GM12891 (cell line): Measurements from ENCODE around the gene HAUS7.

Experiments used
- POLR2A ChIP-seq: IDR thresholded peaks from 2 replicates; pipeline ENCODE4 v1.6.1; 2011; ENCODE audit warnings: low read depth, low read length, control low read depth
- POLR2AphosphoS5 ChIP-seq: IDR thresholded peaks from 2 replicates; pipeline ENCODE4 v1.6.1; 2011; ENCODE audit warnings: low read depth, low read length, control low read depth
- POU2F2 ChIP-seq: IDR thresholded peaks from 2 replicates; pipeline ENCODE4 v1.6.1; 2011; ENCODE audit warnings: low read depth, mild to moderate bottlenecking, control low read depth, low read length, moderate library complexity
- SPI1 ChIP-seq: IDR thresholded peaks from 2 replicates; pipeline ENCODE4 v1.6.1; 2011; ENCODE audit warnings: low read depth, low read length, control low read depth

- TF ChIP-seq POLR2A (no peak), POLR2AphosphoS5 (no peak), POU2F2 (no peak), SPI1 (no peak)
Measured at GRCh38 chrX:153457136-153457825, 13.1 kb downstream of the HAUS7 start.
